ES-I3 (cell line): ENCODE measurements around the gene BTBD9.

Source experiments
- H3K36me3 ChIP-seq: 2 replicates; pipeline ENCODE4 v1.6.1; 2013; ENCODE audit warnings: mild to moderate bottlenecking, low read length, control low read depth, moderate library complexity; ENCODE audit not compliant: insufficient read depth
- H3K4me1 ChIP-seq: 2 replicates; pipeline ENCODE4 v1.6.1; 2013; ENCODE audit warnings: mild to moderate bottlenecking, control low read depth, low read length; ENCODE audit not compliant: insufficient read depth
- H3K9ac ChIP-seq: 2 replicates; pipeline ENCODE4 v1.6.1; 2013; ENCODE audit warnings: low read depth, mild to moderate bottlenecking, low read length, moderate library complexity
- H3K9me3 ChIP-seq: 2 replicates; pipeline ENCODE4 v1.6.1; 2013; ENCODE audit warnings: mild to moderate bottlenecking, low read length, moderate library complexity; ENCODE audit not compliant: control insufficient read depth, insufficient read depth

The BTBD9 gene

DNA sequence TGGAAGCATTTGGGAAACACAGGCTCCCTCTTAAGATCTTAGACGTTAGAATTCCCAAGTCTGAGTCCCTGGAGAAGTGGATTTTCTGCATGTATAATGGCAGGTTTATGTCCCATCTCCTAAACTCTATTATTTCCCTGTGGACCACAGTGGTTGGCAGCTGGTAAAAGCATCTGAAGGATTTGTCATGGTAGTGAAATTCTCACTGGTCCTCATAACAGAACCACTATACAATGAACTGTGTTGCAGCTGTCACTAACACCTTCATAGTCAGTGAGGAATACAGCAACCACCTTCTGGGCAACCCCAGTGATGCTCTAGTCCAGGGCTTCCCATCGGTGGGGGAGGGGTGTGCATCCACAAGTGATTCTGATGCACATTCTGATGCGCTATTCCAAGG, 423.3 kb downstream of the BTBD9 start:
- no peak overlapping the region for H3K9ac ChIP-seq
- peaks cover 36% of the 10 kb centered on the region for H3K4me1 ChIP-seq
- H3K36me3 ChIP-seq = no peaks in the 10 kb centered on the region
- H3K9me3 ChIP-seq = no peaks in the 10 kb centered on the region

DNA sequence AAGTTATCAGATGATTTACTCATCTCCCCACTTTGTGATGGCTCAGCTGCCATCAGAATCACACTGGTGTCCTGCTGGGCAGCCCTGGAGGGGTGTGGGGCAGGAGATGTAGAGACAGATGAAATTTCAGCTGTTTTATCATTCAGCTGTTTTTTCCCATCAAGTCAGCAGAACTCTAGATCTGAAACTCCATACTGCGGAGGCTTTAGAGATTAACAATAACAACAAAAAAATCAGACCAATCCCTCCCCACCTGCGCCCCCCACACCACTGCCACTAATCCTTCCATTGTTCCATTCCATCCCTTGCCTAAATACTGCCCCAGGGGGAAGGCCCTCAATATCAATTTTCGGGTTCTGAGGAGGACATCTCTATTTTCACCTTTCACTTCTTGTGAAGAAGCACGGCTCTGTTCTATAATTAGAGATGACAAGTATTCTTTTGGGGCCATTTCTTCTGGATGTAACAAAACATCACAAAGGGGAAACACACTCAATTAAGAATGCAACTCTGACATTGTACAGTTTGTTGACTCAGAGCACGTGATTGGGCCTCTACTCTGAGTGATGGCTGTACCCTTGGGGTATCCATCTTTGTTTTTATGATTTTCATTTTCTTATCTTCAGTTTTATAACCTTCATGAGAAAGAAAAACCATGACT, 423.9 kb downstream of the BTBD9 start:
- H3K9ac ChIP-seq = no peak overlapping the region
- H3K9me3 ChIP-seq = no peaks in the 10 kb centered on the region
- peaks cover 36% of the 10 kb centered on the region for H3K4me1 ChIP-seq
- no peaks in the 10 kb centered on the region for H3K36me3 ChIP-seq

DNA sequence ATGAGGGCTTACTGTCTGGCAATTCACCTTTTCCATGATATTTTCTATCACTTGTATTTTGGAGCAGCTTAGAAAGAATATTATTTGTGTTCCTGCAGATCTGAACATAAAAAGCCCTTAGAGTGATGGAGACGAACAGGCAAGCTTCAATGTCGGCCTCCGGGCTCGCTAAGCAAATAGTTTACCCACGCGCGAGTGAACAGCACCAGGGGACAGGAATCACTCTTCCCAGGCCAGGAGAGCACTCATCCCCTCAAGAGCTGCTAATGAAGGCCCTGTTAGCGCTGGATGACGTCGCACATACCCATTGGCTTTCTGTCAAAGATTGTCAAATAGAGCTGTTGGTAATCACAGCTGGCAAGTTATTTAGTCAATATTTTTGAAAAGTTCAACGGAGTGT, 424.5 kb downstream of the BTBD9 start:
- Histone ChIP-seq H3K36me3 (no peaks in the 10 kb centered on the region), H3K4me1 (peaks cover 36% of the 10 kb centered on the region), H3K9ac (no peak overlapping the region), H3K9me3 (no peaks in the 10 kb centered on the region)

DNA sequence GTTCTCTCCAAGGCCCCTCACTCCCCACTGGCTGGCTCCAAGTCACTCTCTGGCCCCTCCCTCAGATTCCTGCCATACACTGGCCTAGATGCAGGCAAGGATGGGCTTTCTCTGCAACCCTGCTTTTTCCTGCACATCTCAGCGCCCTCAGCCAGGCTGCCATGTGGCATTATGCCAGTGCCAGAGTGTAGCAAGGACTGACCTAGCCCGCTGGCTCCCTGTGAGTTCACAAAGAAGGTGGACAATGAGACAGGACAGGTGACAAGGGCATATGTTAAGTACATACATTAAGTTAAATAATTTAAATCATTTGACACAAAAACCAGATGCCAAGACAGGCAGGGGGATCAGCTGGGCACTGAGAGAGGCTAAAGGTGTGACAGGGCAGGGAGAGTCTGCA, 425.6 kb downstream of the BTBD9 start:
- Histone ChIP-seq H3K9ac (no peak overlapping the region), H3K36me3 (no peaks in the 10 kb centered on the region), H3K9me3 (no peaks in the 10 kb centered on the region), H3K4me1 (peaks cover 40% of the 10 kb centered on the region)

DNA sequence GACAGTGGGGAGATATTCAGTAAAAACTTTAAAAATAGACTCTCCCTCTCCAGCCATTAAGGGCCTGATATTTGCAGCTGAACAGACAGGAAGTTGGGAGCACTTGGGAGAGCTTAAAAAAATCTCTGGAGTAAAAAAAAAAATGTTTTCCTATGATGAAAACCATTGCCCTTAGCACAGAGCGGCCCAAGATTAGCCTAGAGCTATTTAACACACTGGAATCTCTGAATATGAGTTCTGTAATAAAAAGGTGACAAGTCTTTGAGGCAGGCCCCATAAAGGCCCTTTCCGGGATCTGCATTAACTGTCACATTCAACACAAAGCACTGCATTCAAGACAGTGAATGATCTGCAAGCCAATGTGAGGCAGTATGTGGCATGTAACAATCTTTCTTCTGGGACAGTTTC, 426.5 kb downstream of the BTBD9 start:
- H3K4me1 ChIP-seq = peaks cover 40% of the 10 kb centered on the region
- H3K9ac ChIP-seq = no peak overlapping the region

DNA sequence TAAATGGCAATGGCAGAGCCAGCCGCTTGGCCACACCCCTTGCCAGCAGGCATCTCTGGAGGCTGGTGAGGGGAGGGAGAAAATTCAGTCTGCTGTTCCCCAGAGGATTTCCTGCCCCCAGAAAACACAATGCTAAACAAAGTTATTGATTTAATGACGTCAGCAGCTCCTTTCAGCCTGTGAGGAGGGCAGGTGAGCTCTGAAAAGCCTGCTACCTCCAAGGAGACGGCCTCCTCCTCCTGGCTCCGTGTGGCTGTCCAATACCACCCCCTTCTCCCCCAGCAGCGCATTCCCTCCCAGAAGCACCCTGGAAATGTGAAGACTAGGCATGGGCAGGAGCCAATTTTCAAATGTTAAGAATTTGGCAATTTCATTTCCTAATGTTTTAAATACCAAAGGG, 427.1 kb downstream of the BTBD9 start:
- no peaks in the 10 kb centered on the region for H3K9me3 ChIP-seq
- H3K9ac ChIP-seq = no peak overlapping the region
- peaks cover 40% of the 10 kb centered on the region for H3K4me1 ChIP-seq
- no peaks in the 10 kb centered on the region for H3K36me3 ChIP-seq

More for the DNA sequence above, 426.5 kb downstream of the BTBD9 start:
- Histone ChIP-seq H3K36me3 (no peaks in the 10 kb centered on the region), H3K9me3 (no peaks in the 10 kb centered on the region)

DNA sequence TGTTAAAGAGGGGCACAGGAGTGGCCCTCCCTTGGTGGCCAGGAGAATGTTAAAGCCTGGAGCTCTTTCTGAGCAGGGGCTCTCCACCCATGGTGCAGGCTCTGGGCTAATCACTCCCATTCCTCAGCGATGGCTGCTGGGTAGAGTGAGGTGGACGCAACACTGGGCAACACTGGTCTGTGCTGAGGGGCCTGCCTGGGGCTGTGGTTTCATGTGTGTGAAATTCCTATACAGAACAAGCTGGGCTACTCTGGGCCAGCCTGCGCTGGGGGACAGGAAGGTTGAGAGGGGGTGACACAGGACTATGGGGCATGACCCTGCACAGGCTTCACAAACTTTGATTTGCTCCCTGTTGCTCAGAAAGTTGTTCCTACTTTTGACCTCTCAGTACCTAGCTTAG, 427.6 kb downstream of the BTBD9 start:
- H3K36me3 ChIP-seq = no peaks in the 10 kb centered on the region
- H3K9ac ChIP-seq = no peak overlapping the region
- H3K9me3 ChIP-seq = no peaks in the 10 kb centered on the region
- H3K4me1 ChIP-seq = peaks cover 40% of the 10 kb centered on the region

DNA sequence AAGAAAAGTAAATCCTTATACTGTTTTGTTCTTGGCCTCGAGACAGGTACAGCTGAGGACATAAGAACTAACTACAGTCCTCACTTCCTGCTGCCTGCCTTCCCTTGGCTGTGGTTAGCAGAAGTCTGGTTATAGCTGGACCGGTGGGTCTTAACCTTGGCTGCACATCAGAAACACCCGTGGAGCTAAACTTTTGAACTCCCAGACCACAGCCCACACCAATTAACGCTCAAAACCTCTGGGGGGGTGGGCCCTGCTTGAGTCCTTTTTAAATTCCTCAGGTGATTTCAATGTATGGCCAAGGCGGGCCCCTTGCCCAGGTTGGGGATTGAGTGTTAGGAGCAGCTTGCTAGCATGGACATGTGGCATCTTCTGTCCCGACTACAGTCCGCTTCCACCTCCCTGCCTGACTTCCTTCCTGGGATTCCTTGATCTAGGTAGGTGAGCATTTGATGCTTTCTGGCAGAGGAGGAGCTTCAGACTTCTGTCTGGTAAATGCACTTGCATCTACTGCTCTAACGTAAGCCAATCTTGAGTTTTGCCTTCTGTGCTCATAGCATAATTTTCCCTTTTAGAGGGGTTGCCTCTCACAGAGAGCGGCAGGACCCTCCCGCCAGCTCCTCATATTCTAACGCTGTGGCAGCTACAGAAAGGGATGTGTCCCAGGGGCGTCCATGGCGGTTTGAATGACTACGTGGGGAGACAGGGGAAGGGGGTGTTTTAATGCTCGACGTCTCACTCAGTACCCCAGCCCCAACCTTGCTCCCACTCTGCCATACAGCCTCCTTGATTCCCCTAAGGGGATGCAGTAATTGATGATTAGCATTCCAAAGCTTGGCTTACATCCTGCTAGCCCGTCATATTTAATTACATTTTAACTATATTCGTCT, 430.1 kb downstream of the BTBD9 start:
- Histone ChIP-seq H3K9me3 (no peaks in the 10 kb centered on the region), H3K4me1 (peaks cover 30% of the 10 kb centered on the region), H3K9ac (no peak overlapping the region), H3K36me3 (no peaks in the 10 kb centered on the region)

DNA sequence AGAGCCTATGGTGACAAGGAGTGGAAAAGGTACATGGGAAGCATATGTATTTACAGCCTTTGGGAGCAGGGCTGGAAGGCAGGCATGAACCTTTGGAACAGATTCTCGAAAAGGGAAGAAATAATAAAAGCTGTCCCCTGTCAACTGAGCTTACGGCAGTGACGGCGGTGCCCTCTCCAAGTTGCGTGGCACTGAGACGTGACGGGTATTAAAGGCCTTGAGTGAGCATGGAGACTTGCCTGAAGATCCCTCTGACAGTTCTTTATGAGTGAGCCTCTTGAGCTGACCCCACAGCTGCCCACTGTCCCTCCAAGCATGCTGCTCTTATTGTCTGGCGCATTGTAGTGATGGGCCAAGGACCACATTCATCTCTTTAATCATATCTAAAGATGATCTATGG, 431.7 kb downstream of the BTBD9 start:
- no peak overlapping the region for H3K9ac ChIP-seq
- H3K4me1 ChIP-seq = peaks cover 18% of the 10 kb centered on the region
- no peaks in the 10 kb centered on the region for H3K9me3 ChIP-seq
- no peaks in the 10 kb centered on the region for H3K36me3 ChIP-seq

DNA sequence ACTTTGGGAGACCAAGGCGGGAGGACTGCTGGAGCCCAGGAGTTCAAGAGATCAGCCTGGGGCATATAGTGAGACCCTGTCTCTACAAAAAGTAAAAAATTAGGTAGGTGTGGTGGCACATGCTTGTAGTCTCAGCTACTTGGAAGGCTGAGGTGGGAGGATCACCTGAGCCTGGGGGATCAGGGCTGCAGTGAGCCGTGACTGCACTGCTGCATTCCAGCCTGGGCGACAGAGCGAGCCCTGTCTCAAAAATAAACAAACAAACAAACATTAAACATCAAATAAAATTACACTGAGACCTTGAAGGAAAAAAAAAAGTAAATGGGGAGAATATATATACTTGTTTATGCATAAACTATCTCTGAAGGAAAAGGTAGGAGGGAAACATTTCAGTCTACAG, 432.4 kb downstream of the BTBD9 start:
- H3K9me3 ChIP-seq = no peaks in the 10 kb centered on the region
- no peaks in the 10 kb centered on the region for H3K36me3 ChIP-seq
- no peak overlapping the region for H3K9ac ChIP-seq
- peaks cover 12% of the 10 kb centered on the region for H3K4me1 ChIP-seq

DNA sequence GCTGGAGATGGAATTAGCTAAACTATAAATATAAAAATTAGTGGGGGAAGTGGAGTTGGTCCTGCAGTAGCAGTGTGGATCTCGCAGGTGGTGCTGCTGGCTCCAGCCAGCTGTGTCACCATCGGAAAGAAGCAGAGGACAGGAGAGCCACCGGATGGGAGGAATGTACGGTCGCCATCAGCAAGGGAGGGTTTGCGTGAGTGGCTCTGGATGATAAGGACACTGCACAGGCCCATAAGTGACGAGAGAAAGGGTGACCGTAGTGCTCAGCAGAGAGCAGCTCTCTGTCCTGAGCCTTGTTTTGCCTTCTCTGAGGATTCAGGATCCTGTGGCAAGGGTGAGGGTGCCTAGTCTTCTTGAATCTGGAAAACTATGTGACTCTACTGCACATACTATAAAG, 441.5 kb downstream of the BTBD9 start:
- no peaks in the 10 kb centered on the region for H3K36me3 ChIP-seq
- no peak overlapping the region for H3K9ac ChIP-seq
- no peaks in the 10 kb centered on the region for H3K4me1 ChIP-seq
- no peaks in the 10 kb centered on the region for H3K9me3 ChIP-seq

DNA sequence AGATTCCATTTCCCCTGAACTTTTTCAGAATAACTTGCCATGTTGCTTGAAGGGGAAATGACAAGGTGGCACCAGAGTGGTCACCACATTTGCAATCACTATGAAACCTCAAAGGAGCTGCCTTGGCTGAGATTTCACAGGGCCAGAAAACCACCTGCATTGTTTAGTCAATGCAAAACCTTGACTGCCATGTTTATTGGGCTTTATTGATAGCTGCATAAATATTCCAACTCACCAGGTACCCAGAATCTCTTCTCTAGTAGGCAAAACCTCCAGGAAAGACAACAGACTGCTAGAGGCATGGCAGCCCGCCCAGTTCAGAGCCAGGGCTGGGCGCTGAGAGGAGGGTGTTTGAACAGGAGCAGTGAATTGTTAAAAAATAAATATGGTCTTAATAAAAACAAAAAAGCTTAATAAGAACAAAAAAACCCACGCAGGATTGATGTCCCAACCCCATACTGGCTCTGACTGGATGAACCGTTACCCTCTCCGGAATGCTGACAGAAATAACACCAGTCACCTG, 444.6 kb downstream of the BTBD9 start:
- Histone ChIP-seq H3K9ac (no peak overlapping the region), H3K4me1 (peaks cover 13% of the 10 kb centered on the region), H3K9me3 (no peaks in the 10 kb centered on the region)

DNA sequence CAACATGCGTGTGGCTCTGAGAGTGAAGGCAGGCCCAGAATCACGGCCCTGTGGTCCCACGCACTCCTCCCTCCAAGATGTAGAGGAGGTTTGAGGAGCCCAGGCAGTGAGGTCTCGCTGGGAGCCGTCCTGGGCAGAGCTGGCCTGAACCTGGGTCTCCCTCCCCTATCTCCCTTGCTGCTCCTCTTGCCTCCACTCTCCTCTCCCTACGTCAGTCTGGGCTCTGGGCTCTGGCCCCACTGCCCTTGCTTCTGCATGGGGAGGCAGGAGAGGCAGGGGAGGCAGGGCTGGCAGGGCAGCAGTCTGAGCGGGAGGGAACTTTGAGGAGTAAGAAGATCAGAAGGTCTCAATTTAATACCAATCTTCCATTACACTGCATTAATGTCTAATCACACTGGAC, 445.1 kb downstream of the BTBD9 start:
- H3K9me3 ChIP-seq = no peaks in the 10 kb centered on the region
- H3K9ac ChIP-seq = no peak overlapping the region
- H3K36me3 ChIP-seq = no peaks in the 10 kb centered on the region
- peaks cover 13% of the 10 kb centered on the region for H3K4me1 ChIP-seq

More for the DNA sequence above, 444.6 kb downstream of the BTBD9 start:
- H3K36me3 ChIP-seq = no peaks in the 10 kb centered on the region

DNA sequence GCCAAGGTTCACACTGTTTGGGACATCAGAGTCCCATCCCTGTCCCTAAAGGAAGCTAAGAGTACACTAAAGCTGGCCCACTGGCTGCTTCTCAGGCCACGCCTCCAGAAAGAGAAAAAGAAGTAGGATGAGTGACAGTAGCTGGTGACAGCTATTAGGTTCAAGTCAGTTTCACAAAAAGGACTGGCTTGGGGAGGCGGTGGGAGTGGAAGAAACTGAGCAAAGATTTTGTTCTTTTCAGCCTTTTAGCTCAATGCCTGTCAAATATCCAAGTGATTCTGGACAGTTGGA, 445.5 kb downstream of the BTBD9 start:
- no peak overlapping the region for H3K9ac ChIP-seq
- no peaks in the 10 kb centered on the region for H3K36me3 ChIP-seq
- H3K9me3 ChIP-seq = no peaks in the 10 kb centered on the region
- peaks cover 13% of the 10 kb centered on the region for H3K4me1 ChIP-seq
